GM21526 (cell line): ENCODE results near the gene SRMS.
A peak's percentile ranks its signal among the peaks of the same experiment; 100 is the strongest.

Experiments
- ATAC-seq: cut with Tn5 transposase; IDR thresholded peaks from one replicate; pipeline ENCODE4 v1.9.1; 2021; ENCODE audit warnings: moderate library complexity; ENCODE audit not compliant: unreplicated experiment, low FRiP score

The SRMS gene

GRCh38 chr20:63540417-63541186 lies 6.9 kb downstream of the SRMS start:
- ATAC-seq = no peak

DNA sequence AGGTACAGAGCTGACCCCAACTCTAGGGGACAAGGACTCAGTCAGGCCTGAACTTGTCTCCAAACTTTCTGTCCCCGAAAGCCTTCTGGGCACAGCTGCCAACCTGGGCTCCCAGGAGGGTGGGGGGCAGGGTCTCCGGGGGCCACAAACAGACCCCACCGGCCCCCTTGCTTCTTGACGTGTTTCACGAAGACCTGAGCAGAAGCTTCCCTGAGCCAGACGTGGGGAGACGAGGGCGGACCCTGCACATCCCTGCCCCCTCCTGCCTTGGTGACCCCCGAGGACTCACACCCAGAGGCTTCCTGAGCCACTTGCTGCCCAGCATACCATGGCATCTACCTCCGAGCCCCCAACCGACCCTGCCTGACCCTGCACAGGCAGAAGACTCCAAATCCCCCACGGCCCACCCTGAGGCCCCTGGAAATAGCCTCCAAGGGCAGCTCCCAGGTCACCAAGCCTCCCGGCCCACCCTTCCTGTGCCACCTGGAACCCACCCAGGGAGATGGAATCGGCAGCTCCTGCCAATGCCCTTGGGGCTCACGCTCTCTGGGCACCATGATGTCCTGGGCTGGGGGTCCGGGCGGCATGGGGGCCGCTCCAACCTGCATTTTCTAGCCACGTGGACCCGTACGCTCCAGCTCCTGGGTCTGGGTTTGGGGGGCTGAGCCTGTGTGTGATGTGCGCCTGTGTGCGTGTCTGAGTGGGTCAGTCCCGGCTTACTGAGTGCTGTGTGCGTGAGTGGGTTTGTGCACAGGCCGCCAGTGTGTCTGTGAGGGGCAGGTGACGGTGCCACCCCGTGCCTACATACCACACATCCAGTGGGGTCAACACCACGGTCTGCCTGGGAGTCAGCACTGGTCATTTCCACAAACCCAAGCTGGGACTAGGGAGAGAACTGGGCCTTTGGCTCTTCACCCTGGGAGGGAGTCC lies 7.8 kb downstream of the SRMS start:
- no peak for ATAC-seq

- no peak for ATAC-seq
These were observed 8.5 kb downstream of the SRMS start for GRCh38 chr20:63539092-63539430.

- ATAC-seq = no peak
These were observed 9.1 kb downstream of the SRMS start for GRCh38 chr20:63538204-63539091.

GRCh38 chr20:63537525-63538203 lies 9.9 kb downstream of the SRMS start:
- peak; percentile 60 for ATAC-seq

GRCh38 chr20:63536997-63537524 lies 10.5 kb downstream of the SRMS start, which contains the start of gene PTK6:
Gene PTK6, minus strand, starts transcription at chr20:63537376. Its CDS starts 62 bp downstream, at chr20:63537314.
- peak; percentile 5 for ATAC-seq

DNA sequence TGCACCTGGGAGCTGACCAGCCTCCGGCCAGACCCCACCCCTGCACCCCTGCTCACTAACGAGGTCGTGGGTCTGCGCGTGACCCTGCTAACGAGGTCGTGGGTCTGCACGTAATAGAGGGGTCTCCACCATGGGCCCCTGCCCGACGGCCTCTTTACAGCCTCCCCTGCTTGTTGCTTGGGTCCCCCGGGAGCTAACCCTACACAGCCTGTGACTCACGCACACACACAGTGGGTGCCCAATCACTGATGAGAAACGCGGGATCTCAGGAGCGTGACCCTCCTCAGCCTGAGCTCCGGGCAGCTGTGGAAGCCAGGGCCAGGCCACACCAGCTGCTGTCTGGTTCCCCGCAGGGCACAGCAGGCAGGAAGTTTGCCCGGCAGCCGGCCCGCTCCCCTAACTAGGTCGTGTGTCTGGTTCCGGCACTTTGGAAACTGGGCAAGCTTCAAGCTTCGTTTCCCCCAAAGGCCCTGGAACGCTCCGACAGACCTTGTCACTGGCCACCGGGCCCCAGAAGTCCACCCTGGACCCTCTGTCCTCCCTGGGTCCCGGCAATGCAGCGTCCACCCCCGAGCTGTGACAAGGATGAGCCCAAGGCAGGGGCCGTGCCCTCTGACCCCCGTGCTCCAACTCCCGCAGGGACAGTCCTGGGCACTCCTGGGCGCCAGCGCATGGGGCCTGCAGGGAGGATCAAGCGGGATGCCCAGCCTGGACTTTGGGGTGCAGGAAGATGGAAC lies 11.1 kb downstream of the SRMS start:
- ATAC-seq = no peak

DNA sequence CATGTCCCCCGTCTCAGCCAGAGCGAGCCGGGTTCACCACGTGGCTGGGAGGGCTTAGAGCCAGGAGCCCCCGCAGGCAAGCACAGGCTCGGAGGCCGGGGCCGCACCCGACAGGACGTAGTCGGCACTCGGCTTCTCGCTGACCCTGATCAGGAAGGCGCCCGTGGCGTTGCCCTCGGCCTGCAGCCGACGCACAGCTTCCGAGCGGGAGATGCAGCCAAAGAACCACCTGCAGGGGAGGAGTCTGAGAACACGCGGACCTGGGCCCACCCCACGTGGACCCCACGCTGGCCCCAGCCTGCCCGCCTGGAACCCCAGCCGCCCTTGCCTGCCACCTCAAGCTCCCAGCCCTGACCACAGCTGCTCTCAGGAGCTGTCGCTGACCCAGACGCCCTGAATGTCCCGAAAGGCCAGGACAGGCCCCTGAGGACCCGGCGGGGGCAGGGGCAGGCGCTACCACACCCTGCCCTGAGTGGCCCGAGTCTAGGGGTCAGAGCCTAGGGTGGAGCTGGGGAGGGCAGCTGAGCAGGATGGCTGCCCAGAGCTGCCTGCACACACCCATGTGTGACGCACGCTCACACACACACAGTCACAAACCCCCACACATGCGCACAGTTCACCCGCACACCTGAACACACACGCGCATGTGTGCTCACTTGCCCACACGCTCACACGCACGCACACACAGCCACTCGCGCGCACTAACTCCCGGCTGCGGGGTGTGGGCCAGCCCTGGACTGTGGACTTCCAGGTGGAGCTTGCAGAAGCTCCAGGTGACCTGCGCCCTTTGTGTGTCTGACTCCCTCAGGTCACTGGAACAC lies 12.5 kb downstream of the SRMS start:
- ATAC-seq = no peak

- ATAC-seq = no peak
These were observed 13.1 kb downstream of the SRMS start for GRCh38 chr20:63534427-63534830.

DNA sequence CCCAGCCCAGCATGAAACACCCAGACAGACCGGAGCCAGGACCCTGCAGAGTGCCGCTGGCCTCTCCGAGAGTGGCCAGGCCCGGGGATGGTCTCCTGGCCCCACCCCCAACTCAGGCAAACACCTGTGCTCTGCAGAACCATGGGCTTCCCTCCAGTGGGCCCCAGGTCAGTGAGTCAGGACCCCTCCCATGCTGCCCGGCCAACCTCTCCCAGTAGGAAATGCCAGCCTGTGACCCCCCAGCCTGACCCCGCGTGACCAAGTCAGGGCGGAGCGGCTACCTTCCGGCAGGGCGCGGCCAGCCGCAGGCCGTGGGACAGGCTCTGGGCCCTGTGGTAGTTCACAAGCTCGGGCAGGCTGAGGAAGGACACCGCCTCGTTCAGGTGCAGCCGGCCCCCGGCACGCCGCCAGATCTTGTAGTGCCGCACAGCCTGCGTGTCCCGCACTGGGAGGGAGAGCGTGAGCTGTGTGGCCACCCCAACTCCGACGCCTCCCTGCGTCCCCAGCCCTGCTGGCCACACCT lies 13.6 kb downstream of the SRMS start:
- no peak for ATAC-seq

GRCh38 chr20:63533388-63533787 lies 14.2 kb downstream of the SRMS start:
- no peak for ATAC-seq

- no peak for ATAC-seq
These were observed 15.0 kb downstream of the SRMS start for GRCh38 chr20:63532449-63532971.

GRCh38 chr20:63531686-63532448 lies 15.7 kb downstream of the SRMS start:
- no peak for ATAC-seq

GRCh38 chr20:63530788-63531160 lies 16.8 kb downstream of the SRMS start:
- ATAC-seq = no peak

- no peak for ATAC-seq
These were observed 17.4 kb downstream of the SRMS start for GRCh38 chr20:63529861-63530787.
